ENCODE results near the gene ARHGAP42. TPM values are rescaled to one million over a fixed set of nuclear protein-coding genes. Genes with fewer than 3 reads are reported as not detected.

The ARHGAP42 gene
- total RNA-seq, 1 donor from 2014 or later, result 21.2 TPM

GRCh38 chr11:100759106-100759505 is 72.0 kb downstream of the ARHGAP42 start:
- no peak for DNase-seq (ENCODE audit: low read depth)

- DNase-seq (ENCODE audit: low read depth), result no peak
Measured at GRCh38 chr11:100759856-100760255, 72.8 kb downstream of the ARHGAP42 start.

GRCh38 chr11:100760744-100761143 is 73.7 kb downstream of the ARHGAP42 start:
- no peak for DNase-seq (ENCODE audit: low read depth)

GRCh38 chr11:100761841-100762240 is 74.8 kb downstream of the ARHGAP42 start:
- no peak for DNase-seq (ENCODE audit: low read depth)

- DNase-seq (ENCODE audit: low read depth), result no peak
Measured at GRCh38 chr11:100766764-100767163, 79.7 kb downstream of the ARHGAP42 start.

GRCh38 chr11:100769165-100769564 is 82.1 kb downstream of the ARHGAP42 start:
- no peak for DNase-seq (ENCODE audit: low read depth)

GRCh38 chr11:100769617-100770016 is 82.5 kb downstream of the ARHGAP42 start:
- no peak for DNase-seq (ENCODE audit: low read depth)

- no peak for DNase-seq (ENCODE audit: low read depth)
Measured at GRCh38 chr11:100774132-100774531, 87.0 kb downstream of the ARHGAP42 start.

GRCh38 chr11:100774859-100775258 is 87.8 kb downstream of the ARHGAP42 start:
- DNase-seq (ENCODE audit: low read depth), result no peak

- no peak for DNase-seq (ENCODE audit: low read depth)
Measured at GRCh38 chr11:100776212-100776896, 89.3 kb downstream of the ARHGAP42 start.

GRCh38 chr11:100777103-100777502 is 90.0 kb downstream of the ARHGAP42 start:
- DNase-seq (ENCODE audit: low read depth), result no peak

- no peak for DNase-seq (ENCODE audit: low read depth)
Measured at GRCh38 chr11:100777736-100778135, 90.6 kb downstream of the ARHGAP42 start.

- peak; percentile 36 for DNase-seq (ENCODE audit: low read depth)
Measured at GRCh38 chr11:100778166-100778785, 91.2 kb downstream of the ARHGAP42 start.

- no peak for DNase-seq (ENCODE audit: low read depth)
Measured at GRCh38 chr11:100780470-100780869, 93.4 kb downstream of the ARHGAP42 start.

- no peak for DNase-seq (ENCODE audit: low read depth)
Measured at GRCh38 chr11:100785148-100785983, 98.3 kb downstream of the ARHGAP42 start.

- no peak for DNase-seq (ENCODE audit: low read depth)
Measured at GRCh38 chr11:100788561-100789295, 101.6 kb downstream of the ARHGAP42 start.

GRCh38 chr11:100789500-100789899 is 102.4 kb downstream of the ARHGAP42 start:
- no peak for DNase-seq (ENCODE audit: low read depth)

GRCh38 chr11:100790073-100790472 is 103.0 kb downstream of the ARHGAP42 start:
- no peak for DNase-seq (ENCODE audit: low read depth)

- DNase-seq (ENCODE audit: low read depth), result no peak
Measured at GRCh38 chr11:100791103-100791502, 104.0 kb downstream of the ARHGAP42 start.

GRCh38 chr11:100791860-100792259 is 104.8 kb downstream of the ARHGAP42 start:
- peak; percentile 31 for DNase-seq (ENCODE audit: low read depth)

- DNase-seq (ENCODE audit: low read depth), result no peak
Measured at GRCh38 chr11:100793525-100793924, 106.4 kb downstream of the ARHGAP42 start.

Measured in myocyte (in vitro differentiated cells).